Measurements from ENCODE around the gene NFATC2IP.
"Not testable (repeated sequence)": the region's sequence is repeated elsewhere in the genome, so short reads cannot be mapped to it uniquely, and the experiment has no call there.

The NFATC2IP gene

GRCh38 chr16:28925386-28926228, 25.1 kb upstream of the NFATC2IP start:
- no peak for TF ChIP-seq CTCF (conservative IDR thresholded peaks at IDR 0.05; ENCODE audit: control insufficient read depth, insufficient read depth, low read depth, low read length)

GRCh38 chr16:28926284-28926683, 24.5 kb upstream of the NFATC2IP start:
- not testable (repeated sequence) for DNase-seq (ENCODE audit: low read depth); H3K4me3 ChIP-seq (ENCODE audit: control insufficient read depth, low read depth, low read length)

More at GRCh38 chr16:28925386-28926228, 25.1 kb upstream of the NFATC2IP start:
- peak; percentile 77 for DNase-seq (ENCODE audit: low read depth)
- peak overlapping the region; percentile 78 for H3K4me3 ChIP-seq (ENCODE audit: control insufficient read depth, low read depth, low read length)

DNA sequence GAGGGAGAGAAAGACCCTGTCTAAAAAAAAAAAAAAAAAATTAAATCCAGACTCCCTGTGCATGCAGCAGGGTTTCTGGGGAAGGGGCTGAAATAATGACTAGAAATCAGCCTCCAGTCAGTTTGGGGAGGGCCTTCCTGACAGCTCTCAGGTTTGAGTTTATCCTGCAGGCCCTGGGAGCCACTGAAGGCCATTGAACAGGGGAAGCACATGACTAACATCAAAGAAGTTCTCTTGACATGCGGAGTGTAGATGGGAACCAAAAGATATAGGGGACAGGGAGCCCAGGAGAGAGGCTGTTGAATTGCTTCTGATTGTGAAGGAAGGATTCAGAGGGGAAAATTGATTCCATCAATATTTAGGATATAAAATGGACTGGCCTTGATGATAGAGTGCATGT, 22.9 kb upstream of the NFATC2IP start:
- TF ChIP-seq CTCF (conservative IDR thresholded peaks at IDR 0.05; ENCODE audit: control insufficient read depth, insufficient read depth, low read depth, low read length), result no peak

GRCh38 chr16:28930203-28930602, 20.5 kb upstream of the NFATC2IP start:
- DNase-seq (ENCODE audit: low read depth), result no peak
- TF ChIP-seq CTCF (conservative IDR thresholded peaks at IDR 0.05; ENCODE audit: control insufficient read depth, insufficient read depth, low read depth, low read length), result no peak
- H3K4me3 ChIP-seq (ENCODE audit: control insufficient read depth, low read depth, low read length), result no peak overlapping the region

More for the DNA sequence above, 22.9 kb upstream of the NFATC2IP start:
- DNase-seq (ENCODE audit: low read depth), result no peak
- no peak overlapping the region for H3K4me3 ChIP-seq (ENCODE audit: control insufficient read depth, low read depth, low read length)

GRCh38 chr16:28930652-28931051, 20.1 kb upstream of the NFATC2IP start:
- no peak for DNase-seq (ENCODE audit: low read depth)

GRCh38 chr16:28931801-28932225, 18.9 kb upstream of the NFATC2IP start, which contains the start of gene CD19:
TSS of gene CD19 (plus strand) at chr16:28931971. CDS start at chr16:28932001, 30 bp downstream.
- no peak for TF ChIP-seq CTCF (conservative IDR thresholded peaks at IDR 0.05; ENCODE audit: control insufficient read depth, insufficient read depth, low read depth, low read length)
- H3K4me3 ChIP-seq (ENCODE audit: control insufficient read depth, low read depth, low read length), result no peak within 1 kb of the TSS
- DNase-seq (ENCODE audit: low read depth), result no peak

More at GRCh38 chr16:28930652-28931051, 20.1 kb upstream of the NFATC2IP start:
- no peak for TF ChIP-seq CTCF (conservative IDR thresholded peaks at IDR 0.05; ENCODE audit: control insufficient read depth, insufficient read depth, low read depth, low read length)
- H3K4me3 ChIP-seq (ENCODE audit: control insufficient read depth, low read depth, low read length), result no peak overlapping the region

- no peak overlapping the region for H3K4me3 ChIP-seq (ENCODE audit: control insufficient read depth, low read depth, low read length)
- no peak for TF ChIP-seq CTCF (conservative IDR thresholded peaks at IDR 0.05; ENCODE audit: control insufficient read depth, insufficient read depth, low read depth, low read length)
- DNase-seq (ENCODE audit: low read depth), result no peak
These were observed 18.2 kb upstream of the NFATC2IP start for GRCh38 chr16:28932339-28933141.
